ENCODE results near the gene INPP1.
"Not testable (repeated sequence)": the region's sequence is repeated elsewhere in the genome, so short reads cannot be mapped to it uniquely, and the experiment has no call there.

The INPP1 gene, protein sequence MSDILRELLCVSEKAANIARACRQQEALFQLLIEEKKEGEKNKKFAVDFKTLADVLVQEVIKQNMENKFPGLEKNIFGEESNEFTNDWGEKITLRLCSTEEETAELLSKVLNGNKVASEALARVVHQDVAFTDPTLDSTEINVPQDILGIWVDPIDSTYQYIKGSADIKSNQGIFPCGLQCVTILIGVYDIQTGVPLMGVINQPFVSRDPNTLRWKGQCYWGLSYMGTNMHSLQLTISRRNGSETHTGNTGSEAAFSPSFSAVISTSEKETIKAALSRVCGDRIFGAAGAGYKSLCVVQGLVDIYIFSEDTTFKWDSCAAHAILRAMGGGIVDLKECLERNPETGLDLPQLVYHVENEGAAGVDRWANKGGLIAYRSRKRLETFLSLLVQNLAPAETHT

GRCh38 chr2:190343536-190344275, at the start of gene INPP1:
TSS of gene INPP1 (plus strand) at chr2:190343589. CDS start at chr2:190360103, 16,514 bp downstream.
- peak in 1 of 2 donors; percentile 36 for DNase-seq (ENCODE audit: low read depth in 2 of 2)

- not testable (repeated sequence) for DNase-seq (ENCODE audit: low read depth in 2 of 2)
Observed at GRCh38 chr2:190297880-190298279, 45.5 kb upstream of the INPP1 start.

DNA sequence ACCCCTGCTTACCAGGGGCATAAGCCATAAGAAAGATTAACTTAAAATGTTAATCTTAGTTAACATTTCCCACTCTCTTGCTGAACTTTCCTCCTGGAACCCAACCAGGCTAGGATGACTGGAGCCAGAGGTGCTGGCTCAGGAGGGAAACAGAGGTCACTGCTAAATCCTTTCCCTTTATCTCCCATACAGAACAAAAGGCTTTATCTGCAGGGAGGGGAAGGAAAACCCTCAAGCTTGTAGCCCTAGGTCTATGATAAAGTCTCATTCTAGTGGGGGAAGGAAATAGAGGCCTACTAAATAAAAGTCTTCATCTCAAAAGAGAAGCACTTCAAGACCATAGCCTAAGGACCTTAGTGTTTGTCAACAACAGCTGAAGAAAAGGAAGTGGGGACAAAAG, 42.4 kb upstream of the INPP1 start:
- DNase-seq (ENCODE audit: low read depth in 2 of 2) = no peak

DNA sequence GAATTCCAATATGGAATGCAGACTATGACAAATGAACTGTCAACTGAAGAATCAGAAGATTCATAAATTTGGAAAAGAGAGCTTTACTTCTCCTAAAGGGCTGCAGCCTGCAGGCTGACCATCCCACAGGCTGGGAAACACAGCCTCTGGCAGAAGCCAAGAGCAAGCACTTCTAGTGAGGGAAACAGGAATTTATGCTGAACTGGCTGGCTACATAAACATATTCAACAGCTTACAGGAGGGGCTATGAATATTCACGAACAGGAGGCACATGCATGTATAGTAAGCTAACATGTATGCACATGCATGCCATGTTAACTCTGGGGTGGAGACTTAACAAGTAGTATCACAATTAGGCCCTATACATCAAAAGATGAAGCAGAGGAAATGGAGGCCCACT, 41.3 kb upstream of the INPP1 start:
- no peak for DNase-seq (ENCODE audit: low read depth in 2 of 2)

GRCh38 chr2:190303647-190304046, 39.7 kb upstream of the INPP1 start:
- no peak for DNase-seq (ENCODE audit: low read depth in 2 of 2)

DNA sequence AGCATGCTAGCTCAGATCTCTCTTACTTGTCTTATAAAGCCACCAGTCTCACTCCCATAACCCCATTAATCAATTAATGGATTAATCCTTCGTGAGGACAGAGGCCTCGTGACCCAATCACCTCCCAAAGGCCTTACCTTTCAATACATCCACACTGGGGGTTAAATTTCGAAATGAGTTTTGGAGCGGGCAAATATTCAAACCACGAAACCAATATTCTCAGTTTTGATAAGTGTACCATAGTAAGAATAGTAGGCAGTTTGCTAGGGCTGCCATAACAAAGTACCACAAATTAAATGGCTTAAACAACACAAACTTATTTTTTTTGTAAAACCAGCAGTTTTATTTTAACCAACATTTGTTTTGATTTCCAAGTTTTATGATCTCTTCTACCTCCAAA, 39.0 kb upstream of the INPP1 start:
- no peak for DNase-seq (ENCODE audit: low read depth in 2 of 2)

DNA sequence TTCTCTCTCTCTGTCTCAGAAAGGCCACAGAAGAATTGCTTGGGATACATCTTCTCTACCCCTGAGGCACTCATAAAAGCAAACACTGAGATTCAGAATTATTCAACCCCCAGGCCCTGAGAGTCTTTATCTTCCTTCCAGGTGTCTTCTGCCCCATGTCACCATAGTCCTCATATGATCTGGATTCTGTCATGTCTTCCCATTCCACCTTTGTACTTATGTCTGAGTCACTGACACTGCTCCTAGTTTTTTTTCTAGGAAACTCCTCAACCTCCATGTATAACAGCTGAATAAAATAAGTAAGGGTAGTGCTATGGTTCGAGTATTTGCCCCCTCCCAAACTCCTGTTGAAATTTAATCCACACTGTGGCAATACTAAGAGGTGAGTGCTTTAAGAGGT, 35.4 kb upstream of the INPP1 start:
- no peak for DNase-seq (ENCODE audit: low read depth in 2 of 2)

- DNase-seq (ENCODE audit: low read depth in 2 of 2) = no peak
Observed at GRCh38 chr2:190311893-190312634, 31.3 kb upstream of the INPP1 start.

- DNase-seq (ENCODE audit: low read depth in 2 of 2) = not testable (repeated sequence)
Observed at GRCh38 chr2:190312635-190313025, 30.8 kb upstream of the INPP1 start.

- no peak for DNase-seq (ENCODE audit: low read depth in 2 of 2)
Observed at GRCh38 chr2:190313880-190314279, 29.5 kb upstream of the INPP1 start.

DNA sequence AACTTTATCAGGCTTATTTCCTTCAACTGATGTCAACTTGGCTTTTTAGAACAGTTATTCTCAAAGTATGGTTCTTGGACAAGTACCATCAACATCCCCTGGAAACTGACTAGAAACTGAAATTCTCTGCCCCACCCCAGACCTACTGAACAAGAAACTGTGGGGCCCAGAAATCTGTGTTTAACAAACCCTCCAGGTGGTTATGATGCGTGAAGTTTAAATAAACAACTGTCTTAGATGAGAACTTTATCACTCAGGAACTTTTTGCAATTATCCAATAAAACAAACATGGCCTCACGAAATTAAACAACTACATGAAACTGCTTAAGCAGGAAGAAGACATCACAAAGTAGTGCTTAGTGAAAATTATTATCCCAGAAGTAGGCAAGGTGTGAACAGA, 28.1 kb upstream of the INPP1 start:
- DNase-seq (ENCODE audit: low read depth in 2 of 2) = no peak

- DNase-seq (ENCODE audit: low read depth in 2 of 2) = no peak
Observed at GRCh38 chr2:190318514-190318913, 24.9 kb upstream of the INPP1 start.

DNA sequence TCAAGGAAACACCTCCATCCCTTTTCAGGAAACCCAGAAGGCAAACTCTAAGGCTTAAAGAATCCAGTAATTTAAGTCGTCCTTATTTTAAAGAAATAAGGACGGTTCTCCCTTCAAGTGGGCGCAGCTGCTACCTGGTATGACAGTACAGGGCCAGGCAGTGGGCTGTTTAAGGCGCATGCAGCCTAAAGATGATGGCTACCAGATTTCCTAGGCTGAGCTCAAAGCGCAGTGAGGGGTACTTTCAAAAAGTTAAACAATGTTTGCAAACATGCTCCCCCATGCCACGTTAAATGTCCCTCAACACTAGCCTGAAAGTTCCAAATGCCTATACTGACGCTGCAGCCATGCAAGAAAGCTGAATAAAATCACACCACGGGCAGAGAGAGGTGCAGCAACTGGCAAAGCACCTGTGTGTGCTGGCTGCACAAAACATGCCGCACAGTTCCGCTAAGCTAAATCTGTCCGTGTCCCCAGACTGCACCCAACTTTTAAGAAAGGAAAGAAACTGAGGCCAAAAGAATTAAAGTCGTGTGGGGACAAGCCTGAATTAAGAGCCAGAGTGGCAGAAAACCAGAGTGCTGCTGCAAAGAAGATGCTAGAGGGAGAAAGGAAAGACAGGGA, 24.3 kb upstream of the INPP1 start:
- DNase-seq (ENCODE audit: low read depth in 2 of 2) = no peak

- peak; percentile 89 to 94 for DNase-seq (ENCODE audit: low read depth in 2 of 2)
Observed at GRCh38 chr2:190319555-190320498, 23.6 kb upstream of the INPP1 start, which contains the start of gene HIBCH. TSS of gene HIBCH (minus strand) at chr2:190319826. CDS start at chr2:190319750, 76 bp downstream.

GRCh38 chr2:190320696-190321095, 22.7 kb upstream of the INPP1 start:
- no peak for DNase-seq (ENCODE audit: low read depth in 2 of 2)

DNA sequence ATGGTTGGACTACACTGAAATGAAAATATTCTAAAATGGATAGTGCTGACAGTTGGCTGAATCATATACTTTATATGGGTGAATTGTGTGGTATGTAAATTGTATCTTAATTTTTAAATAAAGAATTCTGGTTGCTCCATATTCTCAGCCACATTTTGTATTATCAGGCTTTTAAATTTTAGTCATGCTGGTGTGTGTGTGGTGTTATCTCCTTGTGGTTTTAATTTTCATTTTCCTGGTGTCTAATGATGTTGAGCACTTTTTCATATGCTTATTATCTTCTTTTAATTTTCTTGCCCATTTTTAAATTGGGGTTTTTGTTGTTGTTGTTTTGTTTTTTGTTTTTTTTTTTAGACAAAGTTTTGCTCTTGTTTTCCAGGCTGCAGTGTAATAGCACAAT, 20.0 kb upstream of the INPP1 start:
- no peak for DNase-seq (ENCODE audit: low read depth in 2 of 2)

DNA sequence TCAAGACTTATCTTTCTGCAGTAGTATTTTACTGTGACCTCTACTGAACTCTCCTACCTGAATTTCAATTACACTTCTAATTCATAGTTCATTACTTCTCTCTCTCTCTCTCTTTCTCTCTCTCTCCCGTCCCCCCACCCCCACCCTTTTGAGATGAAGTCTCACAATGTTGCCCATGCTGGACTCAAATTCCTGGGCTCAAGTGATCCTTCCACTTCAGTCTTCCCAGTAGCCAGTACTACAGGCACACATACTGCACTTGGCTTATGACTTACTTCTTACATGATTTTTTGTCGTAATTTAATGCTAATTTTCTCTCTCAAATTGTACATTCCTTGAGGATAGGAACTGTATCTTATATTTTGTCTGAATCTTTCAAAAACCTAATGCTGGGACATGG, 17.8 kb upstream of the INPP1 start:
- DNase-seq (ENCODE audit: low read depth in 2 of 2) = no peak

DNA sequence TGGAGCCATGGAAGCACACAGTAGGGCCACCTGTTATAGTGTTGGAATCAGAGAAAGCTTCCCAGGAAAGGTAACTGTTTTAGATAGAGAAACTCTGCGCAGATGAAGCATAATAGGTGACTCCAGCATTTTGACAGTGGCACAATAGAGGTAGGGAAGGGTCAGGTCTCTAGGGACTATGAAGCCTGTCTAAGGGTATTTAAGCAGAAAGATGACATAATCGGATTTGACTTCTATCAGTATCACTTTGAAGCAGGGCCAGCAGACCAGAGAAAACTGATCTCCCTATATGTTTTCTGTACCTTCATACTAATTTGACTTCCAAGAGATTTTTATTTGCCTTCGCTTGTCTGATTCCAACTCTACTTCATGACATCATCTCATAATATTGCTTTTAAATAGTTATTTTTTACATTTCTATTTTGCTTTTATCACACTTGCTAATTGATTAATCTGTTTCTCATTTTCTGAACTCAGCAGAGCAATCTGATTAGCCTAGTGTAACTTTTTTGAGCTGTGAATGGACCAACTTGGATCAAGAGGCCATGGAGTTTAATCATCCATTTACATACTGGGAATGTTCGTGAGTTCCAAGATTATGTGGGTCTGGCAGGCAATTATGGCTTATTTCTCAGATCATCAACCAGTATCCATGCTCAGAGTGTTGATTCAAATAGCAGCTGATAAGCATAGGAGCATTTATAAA, 15.4 kb upstream of the INPP1 start:
- DNase-seq (ENCODE audit: low read depth in 2 of 2) = no peak

- DNase-seq (ENCODE audit: low read depth in 2 of 2) = no peak
Observed at GRCh38 chr2:190328573-190329147, 14.7 kb upstream of the INPP1 start.

- DNase-seq (ENCODE audit: low read depth in 2 of 2) = no peak
Observed at GRCh38 chr2:190333395-190333794, 10.0 kb upstream of the INPP1 start.

All from stimulated activated CD8-positive, alpha-beta memory T cell treated with anti-CD3 and anti-CD28 coated beads, Interleukin-2, amount 100 ng/mL, for 48 hours (primary cell).